Stimulated activated CD4-positive, alpha-beta T cell treated with anti-CD3 and anti-CD28 coated beads, TNF-alpha, amount 100 ng/mL, for 48 hours (primary cell): ENCODE data around the gene STAT5B.
"Not testable (repeated sequence)": the region's sequence is repeated elsewhere in the genome, so short reads cannot be mapped to it uniquely, and the experiment has no call there.

Experiments
- DNase-seq, 3 donors: peaks; one replicate each; pipeline ENCODE4 v3.0.0-alpha.2; 2020; ENCODE audit warnings: low read depth in 3 of 3

STAT5B gene

GRCh38 chr17:42268236-42268635, 8.0 kb downstream of the STAT5B start:
- no peak for DNase-seq

GRCh38 chr17:42266918-42267766, 9.0 kb downstream of the STAT5B start:
- peak in 1 of 3 donors; percentile 33 for DNase-seq

- DNase-seq: no peak
Observed at GRCh38 chr17:42266462-42266861, 9.7 kb downstream of the STAT5B start.

- not testable (repeated sequence) for DNase-seq
Observed at GRCh38 chr17:42264366-42264765, 11.8 kb downstream of the STAT5B start.

- no peak for DNase-seq
Observed at GRCh38 chr17:42260318-42260717, 15.9 kb downstream of the STAT5B start.

GRCh38 chr17:42255445-42255844, 20.7 kb downstream of the STAT5B start:
- DNase-seq: no peak

GRCh38 chr17:42253578-42253977, 22.6 kb downstream of the STAT5B start:
- DNase-seq: no peak

- DNase-seq: no peak
Observed at GRCh38 chr17:42252597-42253550, 23.3 kb downstream of the STAT5B start.

- no peak for DNase-seq
Observed at GRCh38 chr17:42251115-42251514, 25.1 kb downstream of the STAT5B start.

GRCh38 chr17:42249681-42250446, 26.3 kb downstream of the STAT5B start:
- DNase-seq: peak in 1 of 3 donors; percentile 31

- DNase-seq: peak; percentile 39 to 66 (median 52)
Observed at GRCh38 chr17:42248351-42249179, 27.6 kb downstream of the STAT5B start.

- no peak for DNase-seq
Observed at GRCh38 chr17:42247734-42248133, 28.5 kb downstream of the STAT5B start.

- DNase-seq: no peak
Observed at GRCh38 chr17:42246515-42246914, 29.7 kb downstream of the STAT5B start.

- not testable (repeated sequence) for DNase-seq
Observed at GRCh38 chr17:42245183-42245582, 31.0 kb downstream of the STAT5B start.

GRCh38 chr17:42244116-42244515, 32.1 kb downstream of the STAT5B start:
- DNase-seq: not testable (repeated sequence)

GRCh38 chr17:42243493-42243982, 32.7 kb downstream of the STAT5B start:
- DNase-seq: no peak

GRCh38 chr17:42241871-42242270, 34.3 kb downstream of the STAT5B start:
- no peak for DNase-seq

GRCh38 chr17:42240863-42241262, 35.3 kb downstream of the STAT5B start:
- DNase-seq: not testable (repeated sequence)

GRCh38 chr17:42240201-42240600, 36.0 kb downstream of the STAT5B start:
- no peak for DNase-seq

- not testable (repeated sequence) for DNase-seq
Observed at GRCh38 chr17:42239576-42239975, 36.6 kb downstream of the STAT5B start.

- DNase-seq: no peak
Observed at GRCh38 chr17:42236760-42237159, 39.4 kb downstream of the STAT5B start.
